ENCODE data around the gene SMC1A. TPM values are rescaled to one million over a fixed set of nuclear protein-coding genes. Genes with fewer than 3 reads are reported as not detected.
"Not testable (repeated sequence)": the region's sequence is repeated elsewhere in the genome, so short reads cannot be mapped to it uniquely, and the experiment has no call there.

The SMC1A gene
- total RNA-seq, 2 donors from 2014 or later, result 77.6 to 124 TPM

DNA sequence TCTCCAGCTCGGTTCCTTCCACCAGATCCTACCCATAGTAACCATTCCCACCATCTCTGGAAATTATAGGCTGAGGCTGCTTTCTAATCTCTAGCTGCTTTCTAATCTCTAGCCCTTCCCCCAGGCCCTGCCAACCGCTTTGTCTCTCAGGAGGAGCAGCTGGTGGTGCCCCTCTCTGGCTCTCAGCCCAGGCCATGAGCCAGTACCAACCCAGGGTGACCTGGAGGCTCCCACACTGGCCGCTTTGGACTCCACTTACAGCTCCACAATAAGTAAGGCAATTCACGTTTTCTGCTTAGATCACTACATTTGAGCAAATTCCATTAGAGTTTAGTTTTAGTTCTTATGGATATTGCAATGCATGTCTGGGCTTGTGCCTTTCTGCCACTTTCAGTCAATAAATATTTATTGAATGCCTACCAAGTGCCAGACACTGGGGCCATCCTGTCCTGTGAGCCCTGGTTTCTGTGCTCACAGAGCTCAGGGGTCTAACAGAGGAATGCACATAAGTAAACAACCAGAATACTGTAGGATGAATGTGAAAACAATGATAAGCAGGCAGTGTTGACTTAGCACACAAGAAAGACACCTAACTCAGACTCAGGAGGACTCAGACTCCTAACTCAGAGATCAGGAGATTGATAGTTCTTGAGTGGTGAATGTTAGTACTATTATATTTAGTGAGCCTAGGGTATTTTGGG, 38.9 kb downstream of the SMC1A start:
- H3K4me1 Mint-ChIP-seq, result no peaks in the 10 kb centered on the region
- ATAC-seq (replicated peaks), result no peak
- no peaks in the 10 kb centered on the region for H3K9me3 Mint-ChIP-seq
- peak overlapping the region; percentile 36 for H3K27ac Mint-ChIP-seq
- H3K4me3 Mint-ChIP-seq, result no peak overlapping the region
- H3K27me3 Mint-ChIP-seq, result no peaks in the 10 kb centered on the region
- peaks cover 80% of the 10 kb centered on the region for H3K36me3 Mint-ChIP-seq (ENCODE audit: low read depth)

GRCh38 chrX:53379747-53380146, 42.7 kb downstream of the SMC1A start:
- H3K4me3 Mint-ChIP-seq, result no peak overlapping the region
- peaks cover 59% of the 10 kb centered on the region for H3K36me3 Mint-ChIP-seq (ENCODE audit: low read depth)
- H3K9me3 Mint-ChIP-seq, result no peaks in the 10 kb centered on the region
- no peak for ATAC-seq (replicated peaks)
- H3K27ac Mint-ChIP-seq, result no peak overlapping the region
- no peaks in the 10 kb centered on the region for H3K27me3 Mint-ChIP-seq
- H3K4me1 Mint-ChIP-seq, result no peaks in the 10 kb centered on the region

GRCh38 chrX:53379008-53379710, 43.3 kb downstream of the SMC1A start:
- no peak overlapping the region for H3K4me3 Mint-ChIP-seq
- ATAC-seq (replicated peaks), result peak; percentile 52
- H3K4me1 Mint-ChIP-seq, result no peaks in the 10 kb centered on the region
- peaks cover 53% of the 10 kb centered on the region for H3K36me3 Mint-ChIP-seq (ENCODE audit: low read depth)
- H3K9me3 Mint-ChIP-seq, result no peaks in the 10 kb centered on the region
- no peaks in the 10 kb centered on the region for H3K27me3 Mint-ChIP-seq
- no peak overlapping the region for H3K27ac Mint-ChIP-seq

- Mint-ChIP-seq H3K36me3 (ENCODE audit: low read depth) (peaks cover 38% of the 10 kb centered on the region), H3K27ac (no peak overlapping the region), H3K4me1 (no peaks in the 10 kb centered on the region), H3K9me3 (no peaks in the 10 kb centered on the region), H3K4me3 (no peak overlapping the region), H3K27me3 (no peaks in the 10 kb centered on the region)
- ATAC-seq (replicated peaks), result no peak
These were observed 45.0 kb downstream of the SMC1A start for GRCh38 chrX:53377464-53377863.

GRCh38 chrX:53376888-53377287, 45.6 kb downstream of the SMC1A start:
- Mint-ChIP-seq H3K4me1 (no peaks in the 10 kb centered on the region), H3K27me3 (no peaks in the 10 kb centered on the region), H3K9me3 (no peaks in the 10 kb centered on the region), H3K27ac (no peak overlapping the region), H3K36me3 (ENCODE audit: low read depth) (peaks cover 33% of the 10 kb centered on the region), H3K4me3 (no peak overlapping the region)
- no peak for ATAC-seq (replicated peaks)

DNA sequence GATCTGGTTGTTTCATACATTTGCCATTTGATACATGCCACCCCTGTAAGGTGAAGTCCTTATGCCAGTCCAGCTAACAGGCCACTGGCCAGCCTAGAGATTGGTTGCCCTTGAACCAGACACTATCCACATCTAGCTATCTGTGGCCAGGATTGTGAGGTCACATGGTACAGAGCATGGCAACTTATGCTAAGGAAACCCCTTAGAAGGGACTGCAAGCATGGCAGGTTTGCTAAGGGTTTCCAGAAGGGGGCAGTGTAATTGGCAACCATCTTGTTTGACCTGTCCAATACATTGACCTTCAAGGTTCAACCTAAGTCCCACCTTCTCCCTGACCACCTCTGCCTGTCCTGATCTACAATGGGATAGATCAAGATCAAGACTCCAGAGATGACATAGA, 47.5 kb downstream of the SMC1A start:
- Mint-ChIP-seq H3K4me1 (no peaks in the 10 kb centered on the region), H3K27me3 (no peaks in the 10 kb centered on the region), H3K4me3 (no peak overlapping the region), H3K9me3 (no peaks in the 10 kb centered on the region), H3K27ac (no peak overlapping the region), H3K36me3 (ENCODE audit: low read depth) (peaks cover 15% of the 10 kb centered on the region)
- ATAC-seq (replicated peaks), result no peak

- Mint-ChIP-seq H3K36me3 (ENCODE audit: low read depth) (peaks cover 9% of the 10 kb centered on the region), H3K27ac (no peak overlapping the region)
These were observed 48.1 kb downstream of the SMC1A start for GRCh38 chrX:53374222-53374820.

GRCh38 chrX:53373307-53373706, 49.1 kb downstream of the SMC1A start:
- Mint-ChIP-seq H3K4me3 (no peak overlapping the region), H3K36me3 (ENCODE audit: low read depth) (peaks cover 4% of the 10 kb centered on the region)
- ATAC-seq (replicated peaks), result no peak

More at GRCh38 chrX:53374222-53374820, 48.1 kb downstream of the SMC1A start:
- Mint-ChIP-seq H3K4me3 (no peak overlapping the region), H3K9me3 (no peaks in the 10 kb centered on the region), H3K4me1 (no peaks in the 10 kb centered on the region), H3K27me3 (no peaks in the 10 kb centered on the region)
- ATAC-seq (replicated peaks), result no peak

GRCh38 chrX:53366454-53366853, 56.0 kb downstream of the SMC1A start:
- ATAC-seq (replicated peaks), result peak; percentile 61
- not testable (repeated sequence) for H3K27ac Mint-ChIP-seq; H3K27me3 Mint-ChIP-seq; H3K4me1 Mint-ChIP-seq; H3K9me3 Mint-ChIP-seq; H3K4me3 Mint-ChIP-seq; H3K36me3 Mint-ChIP-seq (ENCODE audit: low read depth)

More at GRCh38 chrX:53373307-53373706, 49.1 kb downstream of the SMC1A start:
- no peak overlapping the region for H3K27ac Mint-ChIP-seq
- no peaks in the 10 kb centered on the region for H3K27me3 Mint-ChIP-seq
- H3K4me1 Mint-ChIP-seq, result no peaks in the 10 kb centered on the region
- no peaks in the 10 kb centered on the region for H3K9me3 Mint-ChIP-seq

DNA sequence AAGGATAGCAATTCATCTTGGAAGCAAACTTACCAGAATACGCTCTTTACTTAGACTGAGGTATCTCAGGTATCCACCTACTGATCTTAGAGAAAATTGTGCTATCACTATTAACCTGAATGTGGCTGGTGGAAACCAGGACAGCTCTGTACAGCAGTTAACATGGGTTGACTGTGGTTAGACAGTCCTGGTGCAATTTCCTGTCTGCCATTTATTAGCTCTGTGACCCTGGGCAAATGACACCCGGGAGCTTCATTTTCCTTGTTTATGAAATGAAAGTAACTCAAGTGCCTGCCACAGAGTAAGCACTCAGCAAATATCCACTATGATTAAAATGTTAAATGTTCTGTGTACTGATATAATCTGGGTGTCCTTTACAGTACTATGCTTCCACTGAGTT, 60.0 kb downstream of the SMC1A start:
- ATAC-seq (replicated peaks), result no peak
- H3K9me3 Mint-ChIP-seq, result no peaks in the 10 kb centered on the region
- H3K27ac Mint-ChIP-seq, result no peak overlapping the region
- no peak overlapping the region for H3K4me3 Mint-ChIP-seq
- no peaks in the 10 kb centered on the region for H3K36me3 Mint-ChIP-seq (ENCODE audit: low read depth)
- H3K4me1 Mint-ChIP-seq, result no peaks in the 10 kb centered on the region
- no peaks in the 10 kb centered on the region for H3K27me3 Mint-ChIP-seq

- no peak overlapping the region for H3K4me3 Mint-ChIP-seq
- no peaks in the 10 kb centered on the region for H3K9me3 Mint-ChIP-seq
- H3K36me3 Mint-ChIP-seq (ENCODE audit: low read depth), result no peaks in the 10 kb centered on the region
- H3K27me3 Mint-ChIP-seq, result no peaks in the 10 kb centered on the region
- ATAC-seq (replicated peaks), result no peak
- H3K4me1 Mint-ChIP-seq, result no peaks in the 10 kb centered on the region
- no peak overlapping the region for H3K27ac Mint-ChIP-seq
These were observed 64.5 kb downstream of the SMC1A start for GRCh38 chrX:53357799-53358530.

DNA sequence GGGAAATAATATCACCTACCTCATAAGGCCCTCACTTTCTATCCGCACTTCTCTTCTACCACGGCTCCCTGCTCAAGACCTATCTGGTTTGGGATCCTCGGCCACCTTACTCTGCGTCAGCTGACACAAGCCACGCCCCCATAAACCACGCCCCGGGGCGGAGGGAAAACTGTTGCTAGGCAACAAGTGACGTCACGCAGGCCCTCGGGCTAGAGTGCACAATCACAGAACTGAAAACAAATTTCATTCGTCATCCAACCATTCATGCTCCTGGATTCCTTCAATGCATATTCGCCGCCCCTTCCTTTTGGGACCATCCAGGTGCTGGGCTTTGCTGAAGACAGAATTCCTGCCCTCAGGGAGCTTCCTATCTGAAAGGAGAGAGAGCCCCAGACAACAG, 66.3 kb downstream of the SMC1A start:
- no peak for ATAC-seq (replicated peaks)
- no peaks in the 10 kb centered on the region for H3K4me1 Mint-ChIP-seq
- no peaks in the 10 kb centered on the region for H3K27me3 Mint-ChIP-seq
- H3K36me3 Mint-ChIP-seq (ENCODE audit: low read depth), result no peaks in the 10 kb centered on the region
- H3K27ac Mint-ChIP-seq, result no peak overlapping the region
- no peaks in the 10 kb centered on the region for H3K9me3 Mint-ChIP-seq
- H3K4me3 Mint-ChIP-seq, result no peak overlapping the region

- H3K9me3 Mint-ChIP-seq, result no peaks in the 10 kb centered on the region
- no peaks in the 10 kb centered on the region for H3K27me3 Mint-ChIP-seq
- no peak overlapping the region for H3K4me3 Mint-ChIP-seq
- no peaks in the 10 kb centered on the region for H3K4me1 Mint-ChIP-seq
- H3K27ac Mint-ChIP-seq, result no peak overlapping the region
- no peaks in the 10 kb centered on the region for H3K36me3 Mint-ChIP-seq (ENCODE audit: low read depth)
- no peak for ATAC-seq (replicated peaks)
These were observed 67.8 kb downstream of the SMC1A start for GRCh38 chrX:53354669-53355068.

- Mint-ChIP-seq H3K27ac (no peak overlapping the region), H3K4me3 (no peak overlapping the region), H3K27me3 (no peaks in the 10 kb centered on the region), H3K9me3 (no peaks in the 10 kb centered on the region), H3K36me3 (ENCODE audit: low read depth) (no peaks in the 10 kb centered on the region), H3K4me1 (no peaks in the 10 kb centered on the region)
- no peak for ATAC-seq (replicated peaks)
These were observed 74.5 kb downstream of the SMC1A start for GRCh38 chrX:53347948-53348347.
